Measurements from ENCODE around the gene RGS6.

DNA sequence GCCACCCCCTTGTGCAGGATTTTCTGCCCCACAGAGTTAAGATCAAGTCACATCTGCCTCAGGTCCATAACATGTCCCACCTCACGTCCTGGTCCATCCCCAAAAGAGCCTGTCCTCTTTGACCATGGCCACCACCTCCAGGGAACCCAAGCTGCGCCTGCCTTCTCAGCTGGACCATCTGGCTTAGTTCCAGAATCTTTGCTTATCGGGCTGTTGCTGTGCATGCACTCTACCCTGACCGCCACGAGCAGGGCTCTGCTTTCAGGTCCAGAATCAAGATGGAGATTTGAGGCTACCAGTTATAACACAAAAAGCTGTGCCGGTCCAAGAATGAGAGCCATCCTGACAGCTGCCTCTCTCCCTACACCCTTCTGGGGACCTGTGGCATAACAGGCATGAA, 635.0 kb downstream of the RGS6 start:
- TF ChIP-seq POLR2A (IDR thresholded peaks at IDR 0.05; ENCODE audit: low read length), result no peak
- TF ChIP-seq GATA1 (IDR thresholded peaks at IDR 0.05; ENCODE audit: low read depth, low read length), result no peak
